DMS 273 (cell line): ENCODE measurements around the gene ZNF423.

Source experiments
- DNase-seq: peaks from one replicate; lab custom pipeline; 2025; ENCODE audit not compliant: unreplicated experiment; lab: John Stamatoyannopoulos, UW

Gene ZNF423

DNA sequence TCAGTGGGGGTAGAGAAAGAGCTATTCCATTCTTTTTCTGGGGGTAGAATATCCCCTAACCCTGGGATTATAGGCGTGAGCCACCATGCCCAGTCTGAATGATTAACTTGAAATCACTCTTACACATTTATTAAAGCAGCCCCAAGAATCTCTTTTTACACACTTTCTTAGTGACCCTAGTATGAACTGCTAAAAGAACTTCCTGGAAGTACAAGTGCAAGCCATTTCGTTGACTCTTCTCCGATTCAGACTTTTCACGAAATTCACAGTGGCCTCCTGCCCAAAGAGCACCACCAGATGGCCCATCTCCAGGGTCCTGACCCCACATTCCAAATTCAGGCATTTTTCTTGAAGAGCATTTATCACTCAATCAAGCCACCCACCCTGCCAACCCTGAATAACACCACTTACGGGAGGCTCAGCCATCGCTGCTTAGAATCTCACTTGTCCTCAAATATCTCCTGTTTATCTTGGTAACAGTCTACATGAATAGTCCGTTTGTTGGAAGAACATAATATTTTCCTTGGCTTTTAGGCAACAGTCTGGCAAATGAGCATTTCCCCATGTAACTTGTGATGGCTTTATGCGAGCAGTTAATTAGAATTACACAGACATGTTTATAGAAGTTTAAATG, 28.0 kb downstream of the ZNF423 start:
- DNase-seq: no peak

GRCh38 chr16:49826515-49826914, 29.4 kb downstream of the ZNF423 start:
- DNase-seq: no peak

DNA sequence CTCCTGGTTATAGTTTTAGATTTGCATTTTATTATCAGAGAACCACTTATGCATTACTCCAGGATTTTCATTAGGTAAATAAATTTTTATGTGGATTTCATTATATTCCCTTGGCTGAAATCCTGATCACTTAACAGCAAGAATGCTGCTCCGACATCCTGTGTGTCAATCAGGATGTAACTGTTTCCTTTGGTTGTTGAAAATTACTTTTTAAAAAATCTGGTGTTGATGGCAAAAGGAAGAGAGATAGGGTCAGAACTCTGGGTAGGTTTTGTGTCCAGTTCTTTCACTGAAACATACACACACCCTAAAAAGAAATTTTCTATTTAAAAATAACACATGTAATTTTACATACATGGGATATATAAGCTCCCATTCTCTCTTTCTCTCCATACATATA, 30.9 kb downstream of the ZNF423 start:
- no peak for DNase-seq

GRCh38 chr16:49824593-49824992, 31.3 kb downstream of the ZNF423 start:
- peak; percentile 78 for DNase-seq

DNA sequence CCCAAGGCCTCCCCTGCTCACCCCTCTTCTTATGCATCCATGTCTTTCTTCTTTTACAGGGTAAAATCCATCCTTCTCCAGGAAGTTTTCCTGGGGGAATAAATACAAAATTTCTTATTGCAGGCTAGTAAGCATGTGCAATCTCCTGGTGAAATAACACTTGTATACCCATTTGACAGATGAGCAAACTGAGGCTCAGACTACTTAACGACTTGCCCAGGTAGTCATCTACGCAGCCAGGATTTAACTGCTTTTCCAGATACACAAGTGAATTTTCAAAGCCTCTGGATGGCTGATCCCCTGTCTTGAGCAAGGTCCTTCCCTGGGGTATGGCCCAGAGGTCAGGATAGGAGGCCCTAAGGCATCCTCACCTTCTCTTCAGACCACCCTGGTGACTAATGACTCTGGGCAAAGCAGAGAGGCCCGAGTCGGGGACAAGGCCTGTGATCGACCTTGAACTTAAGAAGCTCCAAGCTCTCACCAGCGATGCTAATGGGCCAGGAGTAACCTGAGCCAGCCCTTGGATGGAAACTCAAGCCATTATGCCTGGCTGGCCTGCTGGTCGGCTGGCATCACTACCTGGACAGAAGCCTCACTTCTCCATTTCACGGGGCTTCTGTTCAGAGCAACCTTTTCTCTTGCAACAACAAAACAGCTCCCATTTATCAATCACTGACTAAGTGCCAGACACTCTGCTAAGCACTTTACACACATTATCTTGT, 33.1 kb downstream of the ZNF423 start:
- peak; percentile 47 for DNase-seq

- DNase-seq: no peak
Measured at GRCh38 chr16:49821614-49822282, 34.2 kb downstream of the ZNF423 start.

DNA sequence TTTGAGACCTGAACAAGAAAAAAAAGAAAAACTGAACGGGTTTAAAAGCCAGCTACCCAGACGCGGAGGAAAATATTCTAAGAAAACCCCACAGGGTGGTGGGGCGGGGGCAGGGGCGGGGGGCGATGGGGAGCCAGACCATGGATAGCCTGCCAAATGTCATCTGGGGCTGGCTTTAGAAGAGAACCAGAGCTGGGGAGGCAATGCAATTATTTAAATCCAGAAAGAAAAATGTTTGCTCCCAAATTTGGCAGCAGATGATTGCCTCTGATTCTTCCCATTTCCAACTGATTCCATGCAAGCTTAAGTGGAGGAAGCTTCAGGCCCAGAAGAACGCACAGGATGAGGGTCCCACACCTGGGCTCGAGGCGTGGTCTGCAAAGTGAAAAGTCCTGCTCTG, 34.8 kb downstream of the ZNF423 start:
- DNase-seq: no peak

DNA sequence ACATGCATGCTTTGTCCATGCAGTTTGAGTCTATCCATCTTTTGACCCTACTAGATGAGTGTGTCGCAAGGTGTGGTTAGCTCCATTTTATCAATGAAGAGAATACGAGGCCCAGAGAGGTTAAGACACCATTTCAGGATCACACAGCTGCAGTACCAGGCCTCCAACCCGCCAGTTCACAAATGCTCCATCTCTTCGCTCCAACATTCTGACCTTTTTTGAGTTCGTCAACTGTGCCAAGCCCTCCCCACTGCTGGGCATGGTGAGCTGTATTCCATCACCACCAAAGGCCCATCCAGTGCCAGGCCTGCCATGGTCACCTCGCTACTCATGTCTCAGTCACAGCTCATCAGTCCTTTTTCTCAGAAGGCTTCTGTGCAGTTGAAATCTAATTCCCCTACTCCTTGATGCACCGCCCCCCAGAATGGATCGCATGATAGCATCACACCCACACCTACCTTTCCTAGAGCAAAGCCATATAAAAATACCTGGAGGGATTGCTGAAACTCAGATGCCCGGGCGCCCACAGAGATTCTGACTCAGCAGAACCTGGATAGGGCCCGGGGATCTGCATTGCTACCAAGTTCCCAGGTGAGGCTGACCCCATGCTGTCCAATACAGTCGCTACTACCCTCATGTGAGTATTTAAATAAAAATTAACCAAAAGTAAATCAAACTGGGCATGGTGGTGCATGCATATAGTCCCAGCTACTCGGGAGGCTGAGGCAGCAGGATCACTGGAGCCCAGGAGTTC, 38.0 kb downstream of the ZNF423 start:
- DNase-seq: no peak

DNA sequence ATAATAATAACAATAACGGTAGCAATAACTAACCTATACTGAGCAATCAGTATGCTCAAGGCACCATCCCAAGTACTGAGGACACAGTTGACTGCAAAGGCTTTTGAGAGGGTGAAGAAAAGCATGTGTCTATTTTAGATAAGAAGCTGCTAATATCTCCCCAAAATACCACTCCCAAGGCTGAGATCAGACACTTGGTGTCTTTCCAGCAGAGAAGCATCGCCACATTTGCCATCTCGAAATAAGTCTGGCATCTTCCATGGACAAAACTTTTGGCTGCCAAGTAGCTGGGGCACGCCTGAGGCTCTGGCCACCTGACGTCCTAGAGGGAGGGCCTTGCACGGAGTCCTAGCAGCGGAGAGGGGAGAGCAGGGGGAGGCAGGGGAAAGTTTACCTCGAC, 39.0 kb downstream of the ZNF423 start:
- DNase-seq: no peak

GRCh38 chr16:49811644-49812334, 44.1 kb downstream of the ZNF423 start:
- peak; percentile 88 for DNase-seq

- peak; percentile 76 for DNase-seq
Measured at GRCh38 chr16:49810831-49811230, 45.1 kb downstream of the ZNF423 start.

- no peak for DNase-seq
Measured at GRCh38 chr16:49809561-49809960, 46.4 kb downstream of the ZNF423 start.

GRCh38 chr16:49809062-49809461, 46.9 kb downstream of the ZNF423 start:
- no peak for DNase-seq

GRCh38 chr16:49806446-49806845, 49.5 kb downstream of the ZNF423 start:
- DNase-seq: no peak

DNA sequence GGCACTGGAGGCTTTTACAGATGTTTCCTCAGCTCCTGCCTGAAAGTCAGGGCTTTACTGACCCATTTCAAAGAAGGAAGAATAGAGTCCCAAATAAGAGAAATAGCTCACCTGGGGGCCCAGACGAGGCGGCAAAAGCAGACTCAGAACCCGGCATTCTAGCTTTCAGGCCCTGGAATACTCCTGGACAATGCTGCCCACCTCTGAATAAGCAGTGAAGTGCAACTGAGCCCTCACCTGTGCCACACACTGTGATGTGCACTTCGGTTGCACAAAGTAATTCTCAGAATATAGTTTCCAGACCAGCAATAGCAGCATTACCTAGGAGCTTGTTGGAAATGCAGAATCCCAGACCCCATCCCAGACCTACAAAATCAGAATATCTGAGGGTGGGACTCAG, 54.6 kb downstream of the ZNF423 start:
- DNase-seq: no peak

DNA sequence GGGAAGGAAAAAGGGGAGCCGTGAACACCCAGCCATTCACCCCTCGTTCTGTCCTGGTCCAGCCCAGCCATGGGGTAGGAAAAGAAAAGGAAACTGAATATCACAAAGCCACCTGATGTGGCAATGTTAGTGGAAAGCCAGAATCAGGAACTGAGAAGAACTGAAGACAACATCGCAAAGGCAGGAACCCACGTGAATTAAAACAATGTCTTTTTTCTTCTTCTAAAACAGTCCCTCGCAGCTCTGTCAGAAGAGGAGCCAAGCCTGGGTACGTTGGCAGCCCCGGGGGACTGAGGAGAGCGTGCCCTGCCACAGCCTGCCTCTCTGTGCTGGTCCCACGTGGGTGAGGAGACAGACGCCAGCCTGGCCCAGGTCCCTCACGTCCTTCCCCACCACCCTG, 55.0 kb downstream of the ZNF423 start:
- DNase-seq: no peak

GRCh38 chr16:49800441-49800840, 55.5 kb downstream of the ZNF423 start:
- DNase-seq: no peak

GRCh38 chr16:49799172-49799571, 56.7 kb downstream of the ZNF423 start:
- DNase-seq: peak; percentile 69

- no peak for DNase-seq
Measured at GRCh38 chr16:49795513-49795912, 60.4 kb downstream of the ZNF423 start.

- DNase-seq: no peak
Measured at GRCh38 chr16:49793244-49793643, 62.7 kb downstream of the ZNF423 start.

DNA sequence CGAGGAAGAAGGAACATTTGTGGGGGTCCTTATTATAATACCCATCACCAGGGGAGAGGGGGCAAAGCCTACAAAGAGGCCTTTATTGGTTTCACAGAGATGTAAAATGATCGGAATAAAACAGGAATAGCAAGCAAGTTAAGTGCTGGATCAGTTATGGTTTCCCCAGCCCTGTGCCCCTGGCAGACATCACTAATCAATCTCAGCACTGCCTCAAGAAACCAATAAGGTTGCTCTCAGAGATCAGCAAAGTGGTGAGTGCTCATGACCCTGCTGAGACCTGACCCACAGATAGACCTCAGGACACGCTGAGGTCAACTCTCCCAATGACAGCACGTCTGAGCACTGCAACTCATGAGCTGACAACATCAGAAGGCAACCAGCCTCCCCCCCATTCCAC, 66.3 kb downstream of the ZNF423 start:
- DNase-seq: no peak
